ENCODE results near the gene LRRTM1. TPM values are rescaled to one million over a fixed set of nuclear protein-coding genes. Genes with fewer than 3 reads are reported as not detected.

The LRRTM1 gene
- polyA plus RNA-seq, 1 of the 3 experiments (the other 2 are of a cell fraction) = 1.6 TPM

DNA sequence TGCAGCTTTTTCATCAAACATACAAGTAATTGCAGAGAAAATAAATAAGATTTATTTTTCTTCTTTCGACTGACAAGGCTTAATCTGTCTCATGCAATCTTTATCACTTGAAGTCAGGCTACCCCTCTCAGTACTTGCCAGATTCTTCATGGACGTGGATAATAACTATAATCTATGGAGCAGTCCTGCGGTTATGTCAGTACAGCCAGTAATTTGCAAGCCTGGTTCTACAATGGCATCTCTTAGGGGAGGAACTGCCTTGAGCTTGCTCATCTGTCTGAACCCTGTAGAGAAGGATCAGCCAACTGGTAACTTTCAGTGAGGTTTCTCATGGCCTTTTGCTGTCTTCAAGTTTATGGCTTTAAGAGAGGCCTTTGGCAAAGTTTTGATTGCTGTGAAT lies 35.5 kb upstream of the LRRTM1 start:
- CTCF ChIA-PET = interaction anchor here (1.0 to 3.9 kb wide), 4 partner anchors 10 to 159 kb away, joined by 3 to 17 read pairs (median 4); no protein-coding TSS in a partner anchor
- no peak overlapping the region for H3K9ac ChIP-seq

DNA sequence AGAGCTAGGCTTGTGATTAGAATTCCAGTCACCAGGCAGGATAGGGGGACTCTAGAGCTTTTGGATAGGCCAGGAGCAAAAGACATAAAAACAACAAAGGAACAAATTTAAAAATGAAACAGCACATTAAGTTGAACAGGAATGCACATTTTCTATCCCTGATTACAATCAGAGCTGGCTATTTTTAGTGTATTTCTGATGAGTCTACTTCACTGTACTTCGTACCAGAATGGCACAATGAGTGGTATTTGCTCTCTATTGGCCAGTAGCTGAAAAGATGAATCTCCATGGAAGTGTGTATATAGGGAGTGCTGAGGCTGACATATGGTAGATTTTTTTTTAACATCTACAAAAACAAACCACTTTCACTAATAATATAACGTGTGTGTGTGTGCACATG lies 34.2 kb upstream of the LRRTM1 start:
- Histone ChIP-seq H3K9ac (no peak overlapping the region), H3K4me2 (peak overlapping the region; percentile 11; the same call in 1 of the 2 replicates)
- CTCF ChIA-PET = interaction anchor here (0.6 to 3.9 kb wide), 4 partner anchors 9 to 207 kb away, joined by 3 to 17 read pairs (median 5); no protein-coding TSS in a partner anchor

More for the DNA sequence above, 35.5 kb upstream of the LRRTM1 start:
- POLR2A ChIA-PET = no interaction called here
- no peak overlapping the region for H3K4me3 ChIP-seq (ENCODE audit: low read depth in 2 of 2, low read length in 1 of 2)
- H3K4me1 ChIP-seq (ENCODE audit: control insufficient read depth in 1 of 2, insufficient read depth in 2 of 2, low read depth in 1 of 2, low read length in 1 of 2) = peaks cover 0 to 6% of the 10 kb centered on the region in 2 experiments; a peak in 2 of 4 replicates
- H3K27ac ChIP-seq (ENCODE audit: low read depth in 2 of 2, low read length in 1 of 2) = no peak overlapping the region
- no peak overlapping the region for H2AFZ ChIP-seq (ENCODE audit: low read depth)
- no peaks in the 10 kb centered on the region for H4K20me1 ChIP-seq (ENCODE audit: insufficient read depth)
- no peak overlapping the region for H3K4me2 ChIP-seq
- 58% methylated on average over 3 of the region's 3 CpGs for WGBS (ENCODE audit: low lambda C conversion rate)
- H3K36me3 ChIP-seq (replicated peaks in 1 of 2; ENCODE audit: control insufficient read depth in 1 of 2, insufficient read depth in 2 of 2, low read length in 1 of 2) = no peaks in the 10 kb centered on the region
- H3K9me2 ChIP-seq = no peaks in the 10 kb centered on the region
- H3K79me2 ChIP-seq (ENCODE audit: insufficient read depth) = no peaks in the 10 kb centered on the region
- H3K27me3 ChIP-seq (ENCODE audit: insufficient read depth) = no peaks in the 10 kb centered on the region
- H3F3A ChIP-seq (replicated peaks; ENCODE audit: insufficient read depth) = no peaks in the 10 kb centered on the region
- no peak for DNase-seq
- TF ChIP-seq, protein P1, sequence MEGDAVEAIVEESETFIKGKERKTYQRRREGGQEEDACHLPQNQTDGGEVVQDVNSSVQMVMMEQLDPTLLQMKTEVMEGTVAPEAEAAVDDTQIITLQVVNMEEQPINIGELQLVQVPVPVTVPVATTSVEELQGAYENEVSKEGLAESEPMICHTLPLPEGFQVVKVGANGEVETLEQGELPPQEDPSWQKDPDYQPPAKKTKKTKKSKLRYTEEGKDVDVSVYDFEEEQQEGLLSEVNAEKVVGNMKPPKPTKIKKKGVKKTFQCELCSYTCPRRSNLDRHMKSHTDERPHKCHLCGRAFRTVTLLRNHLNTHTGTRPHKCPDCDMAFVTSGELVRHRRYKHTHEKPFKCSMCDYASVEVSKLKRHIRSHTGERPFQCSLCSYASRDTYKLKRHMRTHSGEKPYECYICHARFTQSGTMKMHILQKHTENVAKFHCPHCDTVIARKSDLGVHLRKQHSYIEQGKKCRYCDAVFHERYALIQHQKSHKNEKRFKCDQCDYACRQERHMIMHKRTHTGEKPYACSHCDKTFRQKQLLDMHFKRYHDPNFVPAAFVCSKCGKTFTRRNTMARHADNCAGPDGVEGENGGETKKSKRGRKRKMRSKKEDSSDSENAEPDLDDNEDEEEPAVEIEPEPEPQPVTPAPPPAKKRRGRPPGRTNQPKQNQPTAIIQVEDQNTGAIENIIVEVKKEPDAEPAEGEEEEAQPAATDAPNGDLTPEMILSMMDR (IDR thresholded peaks at IDR 0.05) = no peak
- no peak for TF ChIP-seq CHD2 (IDR thresholded peaks at IDR 0.05; ENCODE audit: low read length, partially characterized antibody)
- H3K9me3 ChIP-seq = no peaks in the 10 kb centered on the region

DNA sequence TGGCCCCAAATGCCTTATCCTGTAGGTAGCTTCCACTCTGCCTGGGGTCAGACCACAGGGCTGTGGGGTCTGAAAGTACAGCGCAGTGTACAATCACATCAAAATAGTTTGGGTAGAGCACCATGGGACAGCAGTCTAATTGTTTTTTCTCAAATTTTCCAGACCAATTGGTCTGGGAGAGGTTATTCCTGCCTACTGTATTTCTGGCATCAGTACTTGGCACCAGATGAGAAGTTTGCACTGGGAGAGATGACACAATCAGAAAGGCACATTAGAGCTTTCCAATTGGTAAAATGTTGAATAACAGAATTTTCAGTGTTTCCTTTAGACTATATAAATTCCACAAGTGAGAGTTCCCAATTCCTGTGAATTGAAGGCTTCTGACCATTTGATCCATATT lies 30.9 kb upstream of the LRRTM1 start:
- Histone ChIP-seq H3K27me3 (ENCODE audit: insufficient read depth) (no peaks in the 10 kb centered on the region), H3K9me2 (no peaks in the 10 kb centered on the region), H3K4me1 (ENCODE audit: control insufficient read depth in 1 of 2, insufficient read depth in 2 of 2, low read depth in 1 of 2, low read length in 1 of 2) (peaks cover 0 to 6% of the 10 kb centered on the region in 2 experiments; a peak in 3 of 4 replicates), H3K4me3 (ENCODE audit: low read depth in 2 of 2, low read length in 1 of 2) (no peak overlapping the region), H3K27ac (ENCODE audit: low read depth in 2 of 2, low read length in 1 of 2) (no peak overlapping the region), H4K20me1 (ENCODE audit: insufficient read depth) (no peaks in the 10 kb centered on the region), H3K79me2 (ENCODE audit: insufficient read depth) (no peaks in the 10 kb centered on the region), H3K9ac (no peak overlapping the region), H3F3A (replicated peaks; ENCODE audit: insufficient read depth) (no peaks in the 10 kb centered on the region), H3K36me3 (replicated peaks in 1 of 2; ENCODE audit: control insufficient read depth in 1 of 2, insufficient read depth in 2 of 2, low read length in 1 of 2) (no peaks in the 10 kb centered on the region), H2AFZ (ENCODE audit: low read depth) (no peak overlapping the region), H3K9me3 (no peaks in the 10 kb centered on the region), H3K4me2 (no peak overlapping the region)
- ChIA-PET CTCF (interaction anchor here (1.2 kb wide), 1 partner anchor 17 kb away, joined by 4 read pairs; no protein-coding TSS in a partner anchor), POLR2A (no interaction called here)
- WGBS (ENCODE audit: low lambda C conversion rate) = 50% methylated on average over 1 of the region's 1 CpG
- DNase-seq = no peak
- TF ChIP-seq NFIC (IDR thresholded peaks at IDR 0.05; ENCODE audit: borderline replicate concordance) (0 out of 2 replicates have a peak, but pooled peaks have one; percentile 30), SIN3A (IDR thresholded peaks at IDR 0.05; ENCODE audit: borderline replicate concordance, low read depth, low read length) (no peak)

More for the DNA sequence above, 34.2 kb upstream of the LRRTM1 start:
- Histone ChIP-seq H3K36me3 (replicated peaks in 1 of 2; ENCODE audit: control insufficient read depth in 1 of 2, insufficient read depth in 2 of 2, low read length in 1 of 2) (no peaks in the 10 kb centered on the region), H3F3A (replicated peaks; ENCODE audit: insufficient read depth) (no peaks in the 10 kb centered on the region), H3K27ac (ENCODE audit: low read depth in 2 of 2, low read length in 1 of 2) (peak overlapping the region; percentile 22 to 31; a peak in 2 of 4 replicates), H4K20me1 (ENCODE audit: insufficient read depth) (no peaks in the 10 kb centered on the region), H3K79me2 (ENCODE audit: insufficient read depth) (no peaks in the 10 kb centered on the region), H3K4me1 (ENCODE audit: control insufficient read depth in 1 of 2, insufficient read depth in 2 of 2, low read depth in 1 of 2, low read length in 1 of 2) (peaks cover 0 to 6% of the 10 kb centered on the region in 2 experiments; a peak in 2 of 4 replicates), H3K9me2 (no peaks in the 10 kb centered on the region), H2AFZ (ENCODE audit: low read depth) (peak overlapping the region; percentile 44; the same call in 1 of the 2 replicates), H3K27me3 (ENCODE audit: insufficient read depth) (no peaks in the 10 kb centered on the region), H3K4me3 (ENCODE audit: low read depth in 2 of 2, low read length in 1 of 2) (no peak overlapping the region), H3K9me3 (no peaks in the 10 kb centered on the region)
- POLR2A ChIA-PET = no interaction called here
- TF ChIP-seq TAF1 (IDR thresholded peaks at IDR 0.05; ENCODE audit: borderline replicate concordance, low read depth, low read length) = no peak
- TF ChIP-seq MEF2A (IDR thresholded peaks at IDR 0.05; ENCODE audit: borderline replicate concordance, low read depth) = peak; percentile 63; the same call in 1 of the 2 replicates
- TF ChIP-seq FOSL2 (IDR thresholded peaks at IDR 0.05; ENCODE audit: borderline replicate concordance, low read depth) = peak; percentile 9; the same call in 1 of the 2 replicates
- 0 out of 2 replicates have a peak, but pooled peaks have one; percentile 5 for TF ChIP-seq TCF12 (IDR thresholded peaks at IDR 0.05)
- no peak for DNase-seq
- 15% methylated on average over 2 of the region's 2 CpGs for WGBS (ENCODE audit: low lambda C conversion rate)

All from SK-N-SH (cell line).